Right lobe of liver (tissue), 6 donors: ENCODE results near the gene IPCEF1. TPM values are rescaled to one million over a fixed set of nuclear protein-coding genes. Genes with fewer than 3 reads are reported as not detected.
A peak's percentile ranks its signal among the peaks of the same experiment; 100 is the strongest.

Experiments
- ATAC-seq, 4 donors: fragments of 200-7000 bp; cut with Tn5 transposase; one replicate each; pipeline ENCODE4 v1.9.1; 2020; ENCODE audit warnings: mild to moderate bottlenecking in 4 of 4, moderate library complexity in 4 of 4
- DNase-seq, 3 donors: peaks; one replicate each; pipeline ENCODE4 v3.0.0-alpha.2; 2020
- H3K27ac ChIP-seq, 3 donors: fragments of 200-600 bp; one replicate each; pipeline ENCODE4 v1.8.0; 2022
- H3K27me3 ChIP-seq, 2 donors: fragments of 200-600 bp; one replicate each; pipeline ENCODE4 v1.8.0; 2022
- H3K36me3 ChIP-seq, 4 donors: fragments of 200-600 bp; sonication (generic) in 1 of 4; one replicate each; pipeline versions ENCODE4 v1.5.1 to v1.8.0; 2017 to 2022; ENCODE audit warnings: control low read depth in 1 of 4
- H3K4me1 ChIP-seq, 4 donors: fragments of 200-600 bp; sonication (generic) in 1 of 4; one replicate each; pipeline versions ENCODE4 v1.5.1 to v1.8.0; 2017 to 2022; ENCODE audit warnings: control low read depth in 1 of 4
- H3K4me3 ChIP-seq, 3 donors: fragments of 200-600 bp; one replicate each; pipeline ENCODE4 v1.8.0; 2022
- H3K9me3 ChIP-seq, 4 donors: fragments of 200-600 bp; sonication (generic) in 1 of 4; one replicate each; pipeline versions ENCODE4 v1.5.1 to v1.8.0; 2017 to 2022; ENCODE audit warnings: control low read depth in 1 of 4
- POLR2A ChIP-seq: fragments of 450-650 bp; IDR thresholded peaks from one replicate; pipeline ENCODE4 v1.6.1; 2017; ENCODE audit warnings: antibody characterized with exemption, mild to moderate bottlenecking
- WGBS: methylation state at CpG from one replicate; pipeline ENCODE4 v1.1.6; 2018; ENCODE audit warnings: low coverage, low lambda C conversion rate; ENCODE audit not compliant: insufficient coverage; ENCODE audit errors: missing lambda C conversion rate; 5-methylcytosine and 5-hydroxymethylcytosine counted together
- intact Hi-C, 2 donors: fragments of 100-400 bp; cut with DNase I; formaldehyde crosslinking; loops; one replicate each; pipeline versions ENCODE4 v1.11.2 to v1.14.1; 2022
- total RNA-seq, 6 experiments: library from RNA; depleted of rRNA in 2 of 6; stranded (reverse); fragments of >200 nt in 2 of 6; fragmentation: NEBNext Ultra II Directional in 3 of 6; extraction: Animal tissue kit (Norgen Biotek cat#: 25700) in 3 of 6; gene quantifications; one replicate each; pipeline versions ENCODE4 v1.1.0 to v1.2.4, GENCODE V29; 2016 to 2023
- TF ChIP-seq, protein P1 (sequence below), 4 donors: fragments of 200-600 bp in 3 of 4; fragments of 450-650 bp in 1 of 4; IDR thresholded peaks; one replicate each; pipeline versions ENCODE4 v1.5.1 to v1.8.0; 2016 to 2022; ENCODE audit warnings: antibody characterized with exemption in 4 of 4, mild to moderate bottlenecking in 2 of 4
- donor health status: DM: no; HTN: yes; CAD: no.
- donor health status: DM: no; HTN: no; CAD: no.
- donor health status: DM: no; HTN: no; CAD: no.
- donor health status: DM: no; HTN: yes; CAD: no.
- donor health status: DM: no; HTN: yes; CAD: no.

The IPCEF1 gene
- total RNA-seq, 6 experiments from 2014 or later: 0.90 to 3.0 (median 1.4) TPM

DNA sequence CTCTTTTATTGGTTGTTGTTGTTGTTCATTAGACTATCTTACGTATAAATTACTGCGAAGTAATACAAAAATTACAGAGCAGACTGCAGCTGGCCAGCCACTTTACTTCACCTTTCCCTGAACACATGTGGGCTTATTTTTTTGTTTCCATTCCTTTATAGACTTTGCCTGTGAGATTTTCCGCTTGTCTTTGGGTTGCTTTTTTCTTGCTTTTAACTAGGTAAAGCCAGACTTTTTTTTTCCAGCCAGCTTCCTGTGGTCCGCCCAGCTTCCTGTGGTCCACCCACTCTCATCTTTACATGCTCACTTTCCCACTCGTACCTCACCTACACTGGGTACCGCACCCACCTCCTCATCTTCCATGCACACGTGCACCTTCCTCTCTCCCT is 79.0 kb downstream of the IPCEF1 start:
- Histone ChIP-seq H3K4me1 (no peaks in the 10 kb centered on the region), H3K4me3 (peak overlapping the region in 2 of 3 donors; percentile 3 to 15), H3K9me3 (no peaks in the 10 kb centered on the region), H3K36me3 (no peaks in the 10 kb centered on the region), H3K27me3 (no peaks in the 10 kb centered on the region), H3K27ac (no peak overlapping the region)
- TF ChIP-seq POLR2A: no peak
- TF ChIP-seq, protein P1, sequence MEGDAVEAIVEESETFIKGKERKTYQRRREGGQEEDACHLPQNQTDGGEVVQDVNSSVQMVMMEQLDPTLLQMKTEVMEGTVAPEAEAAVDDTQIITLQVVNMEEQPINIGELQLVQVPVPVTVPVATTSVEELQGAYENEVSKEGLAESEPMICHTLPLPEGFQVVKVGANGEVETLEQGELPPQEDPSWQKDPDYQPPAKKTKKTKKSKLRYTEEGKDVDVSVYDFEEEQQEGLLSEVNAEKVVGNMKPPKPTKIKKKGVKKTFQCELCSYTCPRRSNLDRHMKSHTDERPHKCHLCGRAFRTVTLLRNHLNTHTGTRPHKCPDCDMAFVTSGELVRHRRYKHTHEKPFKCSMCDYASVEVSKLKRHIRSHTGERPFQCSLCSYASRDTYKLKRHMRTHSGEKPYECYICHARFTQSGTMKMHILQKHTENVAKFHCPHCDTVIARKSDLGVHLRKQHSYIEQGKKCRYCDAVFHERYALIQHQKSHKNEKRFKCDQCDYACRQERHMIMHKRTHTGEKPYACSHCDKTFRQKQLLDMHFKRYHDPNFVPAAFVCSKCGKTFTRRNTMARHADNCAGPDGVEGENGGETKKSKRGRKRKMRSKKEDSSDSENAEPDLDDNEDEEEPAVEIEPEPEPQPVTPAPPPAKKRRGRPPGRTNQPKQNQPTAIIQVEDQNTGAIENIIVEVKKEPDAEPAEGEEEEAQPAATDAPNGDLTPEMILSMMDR (IDR thresholded peaks at IDR 0.05): no peak
- peak in 1 of 4 donors; percentile 28 for ATAC-seq
- intact Hi-C loops: loop anchor here in 1 of 2 donors (5.0 kb wide), 1 partner anchor 125 kb away; no protein-coding TSS in a partner anchor
- DNase-seq: no peak
- 32% methylated on average over 7 of the region's 7 CpGs for WGBS

DNA sequence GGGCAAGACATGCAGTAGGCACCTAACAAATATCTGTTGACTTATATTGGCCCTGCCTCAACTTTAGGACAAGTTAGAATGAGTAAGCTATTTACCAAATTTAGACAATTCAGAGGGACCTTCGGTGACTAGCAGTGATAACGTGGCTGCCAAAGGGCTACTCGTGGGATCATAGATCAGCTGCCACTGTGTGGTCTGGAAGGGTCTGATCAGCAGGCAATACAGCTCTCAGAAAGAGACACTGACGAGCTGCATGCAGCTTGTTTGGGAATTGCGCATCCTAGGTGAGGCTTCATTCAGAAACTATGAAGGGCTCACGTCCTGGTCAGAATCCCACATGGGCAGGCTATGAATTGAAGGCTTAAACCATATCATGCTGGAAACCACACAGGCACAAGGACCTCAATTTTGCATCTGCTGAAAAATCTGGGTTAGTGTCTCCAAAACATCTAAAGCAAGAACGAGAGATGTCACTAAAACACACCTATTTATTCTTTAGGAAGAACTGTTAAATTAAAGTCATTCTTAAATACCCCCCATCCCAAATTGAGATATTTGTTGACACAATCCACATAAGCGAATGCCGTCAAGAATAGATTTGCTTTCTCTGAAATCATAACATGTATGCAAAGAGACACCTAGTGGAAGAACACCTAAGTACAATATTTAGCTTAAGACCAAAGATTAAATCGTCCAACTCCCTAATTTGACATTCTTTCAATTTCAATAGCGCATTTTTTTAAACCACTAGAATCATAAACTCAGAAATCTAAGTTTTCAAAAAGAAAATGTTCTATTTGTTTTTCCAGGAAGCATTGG is 79.6 kb downstream of the IPCEF1 start:
- intact Hi-C loops: loop anchor here in 1 of 2 donors (5.0 kb wide), 1 partner anchor 125 kb away; no protein-coding TSS in a partner anchor
- no peaks in the 10 kb centered on the region for H3K4me1 ChIP-seq
- no peaks in the 10 kb centered on the region for H3K27me3 ChIP-seq
- ATAC-seq (peak; percentile 83 to 92 (median 90)), DNase-seq (no peak)
- no peaks in the 10 kb centered on the region for H3K36me3 ChIP-seq
- no peak for TF ChIP-seq POLR2A
- TF ChIP-seq, protein P1 (IDR thresholded peaks at IDR 0.05): peak; percentile 58 to 76 (median 68)
- peak overlapping the region in 2 of 3 donors; percentile 3 to 15 for H3K4me3 ChIP-seq
- WGBS: 17% methylated on average over 9 of the region's 11 CpGs
- no peak overlapping the region for H3K27ac ChIP-seq
- no peaks in the 10 kb centered on the region for H3K9me3 ChIP-seq

DNA sequence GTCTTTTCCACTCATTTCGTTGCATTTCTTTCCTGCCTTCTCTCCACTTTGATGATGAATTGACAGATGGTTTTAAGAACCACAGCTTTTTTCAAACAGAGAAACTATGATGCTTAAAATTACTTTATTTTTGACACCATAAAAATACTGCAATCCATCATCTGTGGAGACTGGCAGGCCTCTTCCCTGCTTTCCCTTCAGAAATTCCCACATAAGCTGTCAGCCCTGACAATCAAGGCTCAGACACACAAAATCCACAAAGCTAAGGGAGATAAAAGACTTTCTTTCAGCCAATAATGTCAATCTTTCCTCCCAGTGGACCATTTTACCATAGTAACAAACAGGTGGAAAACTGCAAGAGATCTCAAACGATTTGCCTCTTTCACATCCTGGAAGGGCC is 82.4 kb downstream of the IPCEF1 start:
- H3K4me3 ChIP-seq: no peak overlapping the region
- TF ChIP-seq, protein P1 (IDR thresholded peaks at IDR 0.05): no peak
- TF ChIP-seq POLR2A: no peak
- DNase-seq (no peak), ATAC-seq (no peak)
- no peaks in the 10 kb centered on the region for H3K9me3 ChIP-seq
- 61% methylated on average over 2 of the region's 2 CpGs for WGBS
- intact Hi-C loops: no loop called here
- no peaks in the 10 kb centered on the region for H3K27me3 ChIP-seq
- H3K36me3 ChIP-seq: no peaks in the 10 kb centered on the region
- H3K4me1 ChIP-seq: no peaks in the 10 kb centered on the region
- H3K27ac ChIP-seq: no peak overlapping the region

DNA sequence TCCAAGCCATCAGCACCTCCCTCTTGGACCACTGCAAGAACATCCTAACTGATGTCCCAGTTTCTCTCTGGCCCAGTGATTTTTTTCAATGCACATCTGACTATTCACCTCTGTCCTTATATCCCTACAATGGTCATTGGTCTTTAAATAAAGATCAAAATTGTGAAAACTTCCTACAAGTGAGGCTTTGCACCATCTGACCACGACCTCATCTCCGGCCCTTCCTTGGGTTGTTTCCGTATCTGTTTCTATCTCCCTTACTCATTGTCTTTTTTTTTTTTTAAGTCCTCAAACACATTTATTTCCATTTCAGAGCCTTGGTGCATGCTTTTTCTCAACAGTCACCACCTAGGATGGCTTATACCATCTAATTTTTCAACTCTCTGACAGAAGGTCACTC is 88.1 kb downstream of the IPCEF1 start:
- Histone ChIP-seq H3K9me3 (no peaks in the 10 kb centered on the region), H3K4me1 (no peaks in the 10 kb centered on the region), H3K4me3 (no peak overlapping the region), H3K36me3 (no peaks in the 10 kb centered on the region), H3K27ac (no peak overlapping the region), H3K27me3 (no peaks in the 10 kb centered on the region)
- no peak for ATAC-seq
- intact Hi-C loops: no loop called here
- 52% methylated on average over 3 of the region's 3 CpGs for WGBS
- no peak for DNase-seq
- TF ChIP-seq POLR2A: no peak
- TF ChIP-seq, protein P1 (IDR thresholded peaks at IDR 0.05): no peak
